DMS53 treated with DMSO at 0.1 percent for 48 hours (cell line): ENCODE measurements around the gene PTTG1IP.

Experiments used
- DNase-seq: peaks from one replicate; lab custom pipeline; 2025; ENCODE audit not compliant: unreplicated experiment; lab: John Stamatoyannopoulos, UW

PTTG1IP gene

DNA sequence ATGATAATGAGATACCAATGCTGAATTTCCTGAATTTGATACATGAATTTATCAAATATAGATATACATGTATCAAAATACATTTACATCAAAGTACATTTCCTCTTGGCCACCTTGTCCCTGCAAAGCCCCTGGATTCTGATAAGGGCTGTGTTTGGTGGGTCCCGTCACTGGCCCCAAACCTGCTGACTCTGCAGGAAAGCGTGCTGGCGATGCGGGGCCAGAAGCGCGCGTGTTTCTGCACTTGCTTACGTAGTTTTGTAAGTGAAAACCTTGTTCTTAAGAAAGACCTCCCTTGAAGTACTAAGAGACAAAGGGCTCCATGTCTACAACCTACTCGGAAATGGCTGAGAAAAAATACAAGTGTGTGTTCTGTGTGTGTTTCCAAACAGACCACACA is 36.2 kb upstream of the PTTG1IP start:
- no peak for DNase-seq

DNA sequence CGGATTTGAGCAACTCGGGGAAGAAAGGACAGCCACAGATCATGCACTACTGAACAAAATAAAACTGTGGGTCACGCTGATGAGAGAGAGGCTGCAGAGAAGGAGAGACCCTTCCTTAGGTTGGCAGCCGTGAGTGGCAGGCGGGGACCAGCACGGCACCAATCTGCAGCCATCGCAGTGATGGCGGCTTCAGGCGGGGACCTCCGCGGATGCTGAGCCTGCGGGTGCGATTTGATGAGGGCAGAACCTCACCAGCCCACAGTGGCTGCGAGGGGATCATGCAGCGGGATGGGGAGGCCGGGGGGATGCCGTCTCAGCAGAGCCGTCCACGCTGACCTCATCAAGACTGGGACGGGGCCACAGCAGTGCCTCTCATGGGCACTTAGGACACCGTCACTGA is 35.4 kb upstream of the PTTG1IP start:
- DNase-seq = no peak

DNA sequence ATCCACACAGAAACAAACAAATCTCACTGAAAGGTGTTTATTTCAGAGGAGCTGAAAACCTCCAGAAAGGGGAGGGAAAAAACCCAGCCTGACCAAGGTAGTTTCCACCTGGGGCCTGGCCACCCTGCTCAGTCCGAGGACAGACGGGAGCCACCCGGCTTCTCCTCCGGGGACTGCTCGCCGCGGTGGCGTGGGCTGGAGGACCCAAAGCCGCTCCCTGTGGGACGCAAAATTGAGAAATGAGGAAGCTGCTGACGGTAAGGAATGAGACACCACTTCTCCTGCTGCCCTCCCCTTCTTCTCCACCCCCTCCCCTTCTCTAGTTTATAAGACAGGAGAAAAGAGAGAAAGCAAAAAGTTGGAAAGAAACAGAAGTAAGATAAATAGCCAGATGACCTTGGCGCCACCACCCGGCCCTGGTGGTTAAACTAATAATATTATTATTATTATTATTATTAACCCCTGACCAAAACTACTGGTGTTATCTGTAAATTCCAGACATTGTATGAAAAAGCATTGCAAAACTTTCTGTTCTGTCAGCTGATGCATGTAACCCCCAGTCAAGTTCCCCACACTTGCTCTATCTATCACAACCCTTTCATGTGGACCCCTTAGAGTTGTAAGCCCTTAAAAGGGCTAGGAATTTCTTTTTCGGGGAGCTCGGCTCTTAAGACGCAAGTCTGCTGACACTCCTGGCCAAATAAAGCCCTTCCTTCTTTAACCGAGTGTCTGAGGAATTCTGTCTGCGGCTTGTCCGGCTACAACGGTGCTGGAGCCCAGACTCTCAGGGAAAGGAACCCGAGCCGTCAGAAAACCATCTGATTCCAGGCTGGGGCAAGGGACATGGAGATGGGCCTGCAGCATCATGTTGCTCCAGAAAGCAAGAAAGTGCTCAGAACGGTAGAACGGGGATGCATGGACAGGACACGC is 34.7 kb upstream of the PTTG1IP start:
- DNase-seq = no peak

DNA sequence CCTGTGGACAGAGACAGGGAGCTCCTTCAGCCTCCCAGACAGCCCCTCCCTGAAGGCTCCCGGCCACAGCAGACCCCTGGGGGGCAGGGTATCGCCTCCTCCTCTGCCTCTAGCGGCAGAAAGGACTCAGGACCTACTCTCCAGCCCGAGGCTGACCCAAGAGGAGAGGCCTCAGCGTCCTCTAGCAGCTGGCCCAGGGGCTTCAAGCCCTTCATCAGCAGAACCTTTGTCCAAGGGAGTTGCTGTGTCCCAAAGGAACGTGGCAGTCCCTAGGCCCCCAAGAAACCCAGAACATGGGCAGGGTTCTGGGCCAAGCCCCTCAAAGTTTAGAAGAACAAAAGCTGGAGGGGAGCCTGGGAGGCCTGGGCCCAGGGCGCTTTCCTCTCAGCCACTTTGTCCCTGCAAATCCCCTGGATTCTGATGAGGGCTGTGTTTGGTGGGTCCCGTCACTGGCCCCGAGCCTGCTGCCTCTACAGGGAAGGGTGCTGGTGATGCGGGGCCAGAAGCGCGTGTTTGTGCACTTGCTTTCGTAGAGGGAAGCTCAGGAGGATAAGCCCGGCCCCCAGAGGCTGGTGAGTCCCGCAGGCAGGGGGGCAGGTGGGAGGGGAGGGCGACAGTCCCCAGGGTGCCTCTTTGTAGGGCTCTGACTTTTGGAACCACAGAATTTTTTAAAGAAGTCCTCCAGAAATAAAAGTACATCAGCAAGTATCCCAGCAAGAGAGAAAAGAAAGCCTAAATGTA is 33.9 kb upstream of the PTTG1IP start:
- no peak for DNase-seq

DNA sequence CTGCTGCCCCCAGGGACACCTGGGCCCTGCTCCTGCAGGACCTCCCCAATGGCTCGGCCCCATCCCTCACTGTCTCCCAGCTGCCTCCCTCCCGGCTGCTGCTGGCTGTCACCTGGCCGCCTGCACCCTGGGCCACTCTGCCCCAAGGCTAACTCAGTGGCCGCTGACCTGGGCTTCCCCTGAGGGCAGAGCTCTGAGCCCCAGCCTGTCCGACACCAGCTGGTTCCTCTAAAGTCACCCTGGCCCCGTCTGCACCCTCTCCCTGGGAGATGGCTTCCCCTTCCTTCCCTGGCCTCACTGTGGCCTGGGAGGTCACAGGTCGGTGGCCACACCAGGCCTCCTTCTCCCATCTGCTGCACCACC is 32.2 kb upstream of the PTTG1IP start:
- DNase-seq = no peak

DNA sequence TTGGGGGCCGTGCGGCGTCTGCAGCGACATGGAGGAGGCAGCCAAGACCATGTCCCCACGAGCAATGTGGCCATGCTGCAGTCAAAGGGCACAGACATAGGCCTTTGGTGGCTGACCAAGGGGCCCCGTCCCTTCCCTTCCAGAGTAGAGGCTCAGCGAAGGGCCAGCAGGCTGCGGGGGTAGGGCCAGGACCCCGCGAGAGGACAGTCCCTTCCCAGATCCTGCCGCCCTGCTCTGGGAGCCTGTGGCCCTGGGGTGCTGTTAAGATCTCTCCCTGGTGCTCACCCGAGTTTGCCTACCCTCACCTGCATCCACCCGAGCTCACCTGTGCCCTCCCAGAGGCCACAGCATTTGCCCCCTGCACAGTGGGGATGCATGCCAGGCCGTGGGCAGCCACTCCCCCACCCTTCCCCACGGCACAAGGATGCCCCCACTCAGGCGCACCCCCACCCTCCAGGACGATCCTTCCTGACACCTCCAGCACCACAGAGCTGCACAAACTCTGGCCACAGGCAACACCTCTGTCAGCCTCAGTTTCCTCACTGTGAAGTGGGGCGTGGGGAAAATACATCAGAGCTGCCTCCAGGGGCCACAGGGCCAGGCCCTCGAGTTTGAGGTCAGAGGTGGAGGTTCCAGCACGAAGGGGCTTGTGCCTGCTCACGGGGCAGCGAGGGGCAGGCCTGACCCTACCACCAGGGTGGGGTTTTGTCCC is 31.7 kb upstream of the PTTG1IP start:
- no peak for DNase-seq

DNA sequence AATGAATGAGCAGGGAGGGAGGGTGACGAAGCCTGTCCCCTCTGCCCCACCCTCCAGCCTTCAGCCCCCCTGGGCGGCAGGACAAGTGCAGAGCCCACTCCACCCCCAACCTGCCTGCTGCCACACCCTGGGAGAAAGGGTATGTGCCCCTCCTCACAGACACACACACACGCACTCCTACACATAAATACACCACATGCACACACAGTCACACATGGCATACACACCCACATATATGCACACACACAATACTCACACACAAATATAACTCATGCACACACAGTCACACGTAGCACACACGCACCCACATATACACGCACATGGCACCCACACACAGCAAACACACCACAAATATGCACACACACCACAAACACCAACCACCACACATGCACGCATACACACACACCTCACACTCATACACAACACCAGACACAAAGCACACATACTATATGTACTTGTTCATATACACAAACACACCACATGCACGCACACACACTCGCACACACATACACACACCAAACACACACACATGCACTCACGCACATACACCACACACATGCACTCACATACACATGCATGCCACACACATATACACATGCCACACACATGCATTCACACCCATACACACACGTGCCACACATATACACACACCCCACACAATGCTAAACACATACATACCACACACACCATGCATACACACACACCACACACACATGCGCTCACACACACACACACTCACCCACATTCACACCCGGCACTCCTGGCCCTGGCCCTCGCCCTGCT is 30.8 kb upstream of the PTTG1IP start:
- no peak for DNase-seq

DNA sequence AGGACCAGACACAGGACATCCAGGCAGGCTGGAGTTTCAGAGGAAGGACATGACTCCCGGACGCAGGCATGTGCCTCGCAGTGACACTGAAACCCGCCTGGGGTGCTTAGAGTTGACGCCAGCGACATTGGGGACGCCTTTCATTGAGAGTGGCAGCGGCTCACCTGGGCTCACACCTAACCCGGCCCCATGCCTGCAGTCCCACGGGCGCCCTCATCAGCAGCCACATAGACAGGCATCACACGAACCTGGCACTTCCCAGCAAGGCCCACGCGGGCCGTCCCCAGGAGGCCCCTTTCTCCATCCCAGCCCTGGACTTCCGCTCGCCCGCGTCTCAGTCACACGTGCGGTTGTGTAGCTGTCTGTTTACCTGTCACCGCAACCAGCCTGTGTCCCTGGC is 30.2 kb upstream of the PTTG1IP start:
- DNase-seq = no peak

DNA sequence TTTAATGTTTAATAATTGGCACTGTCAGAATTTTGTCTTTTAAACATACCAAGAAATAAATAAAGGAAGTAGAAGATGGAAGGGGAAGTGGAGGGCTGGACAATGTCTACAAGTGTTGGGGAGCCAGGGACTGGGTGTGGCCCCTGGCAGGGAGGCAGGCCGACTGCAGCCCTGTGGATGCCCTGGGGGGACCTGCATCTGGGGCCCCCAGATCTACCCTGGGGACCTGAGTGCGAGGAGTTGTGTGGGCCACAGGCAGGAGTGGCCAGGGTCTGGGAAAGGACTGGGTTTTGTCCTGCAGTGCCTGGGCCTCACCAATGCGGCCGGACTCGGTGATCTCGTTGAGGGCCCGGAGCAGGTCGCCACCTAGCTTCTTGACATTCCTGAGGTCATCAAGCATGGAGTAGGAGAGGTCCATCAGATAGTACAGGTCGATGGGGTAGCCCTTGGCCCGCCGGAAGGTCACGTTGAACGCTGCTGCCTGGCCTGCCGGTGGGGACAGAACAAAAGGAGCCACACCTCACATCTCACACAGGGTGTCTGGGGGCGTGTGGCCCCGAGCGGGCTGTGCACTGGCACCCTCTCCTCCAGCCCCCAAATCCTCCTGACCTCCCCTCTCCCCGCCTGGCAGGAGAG is 29.7 kb upstream of the PTTG1IP start:
- no peak for DNase-seq

DNA sequence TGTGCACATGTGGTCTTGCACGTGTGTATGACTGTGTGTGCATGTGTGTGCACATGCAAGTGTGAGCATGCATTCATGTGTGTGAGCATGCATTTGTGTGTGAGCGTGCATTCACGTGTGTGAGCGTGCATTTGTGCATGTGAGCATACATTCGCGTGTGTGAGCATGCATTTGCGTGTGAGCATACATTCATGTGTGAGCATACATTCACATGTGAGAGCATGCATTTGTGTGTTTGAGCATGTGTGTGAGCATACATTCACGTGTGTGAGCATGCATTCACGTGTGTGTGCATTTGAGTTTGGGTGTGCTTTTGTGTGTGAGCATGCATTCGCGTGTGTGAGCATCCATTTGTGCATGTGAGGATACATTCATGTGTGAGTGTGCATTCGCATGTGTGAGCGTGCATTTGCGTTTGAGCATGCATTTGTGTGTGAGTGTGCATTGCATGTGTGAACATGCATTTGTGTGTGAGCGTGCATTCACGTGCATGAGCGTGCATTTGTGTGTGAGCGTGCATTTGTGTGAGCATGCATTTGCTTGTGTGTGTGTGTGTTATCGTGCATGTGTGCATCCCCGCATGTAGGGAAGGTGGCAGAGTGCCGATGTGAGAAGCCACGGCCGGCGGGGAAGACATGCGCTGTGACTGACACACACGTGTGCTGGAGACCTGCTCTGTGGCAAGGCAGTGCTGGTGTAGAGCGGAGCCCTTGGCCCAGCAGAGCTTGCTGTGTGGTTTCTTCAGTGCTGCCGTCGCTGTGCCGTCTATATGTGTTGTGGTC is 29.0 kb upstream of the PTTG1IP start:
- no peak for DNase-seq

DNA sequence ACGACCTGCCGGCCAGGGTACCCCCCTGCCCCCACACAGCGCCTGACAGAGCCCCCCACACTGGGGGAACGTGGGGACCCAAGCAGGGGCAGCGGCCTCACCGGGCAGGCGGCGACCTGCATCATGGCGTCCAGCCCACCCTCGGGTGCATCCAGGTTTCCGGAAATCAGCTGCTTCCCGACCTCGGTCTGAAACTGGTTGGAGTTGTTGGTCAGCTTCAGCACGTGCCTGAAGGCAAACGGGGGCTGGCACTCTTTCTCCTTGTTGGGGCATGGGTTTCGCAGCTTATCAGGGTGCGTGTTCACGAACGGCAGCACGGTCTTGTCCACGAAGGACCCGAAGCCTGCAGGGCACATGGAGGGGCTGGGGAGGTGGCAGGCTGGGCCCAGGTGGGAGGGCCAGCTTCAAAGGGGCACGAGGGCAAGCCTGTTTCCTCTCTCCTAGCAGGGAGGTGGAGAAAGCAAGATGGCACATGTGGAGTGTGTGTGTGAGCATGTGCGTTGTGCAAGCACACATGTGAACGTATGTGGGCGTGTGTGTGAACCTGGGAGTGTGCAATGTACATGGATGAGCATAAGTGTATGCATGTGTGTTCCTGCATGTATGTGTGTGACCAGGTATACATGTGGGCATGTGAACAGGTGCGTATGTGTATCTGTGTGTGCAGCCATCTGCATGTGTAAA is 28.0 kb upstream of the PTTG1IP start:
- DNase-seq = no peak

DNA sequence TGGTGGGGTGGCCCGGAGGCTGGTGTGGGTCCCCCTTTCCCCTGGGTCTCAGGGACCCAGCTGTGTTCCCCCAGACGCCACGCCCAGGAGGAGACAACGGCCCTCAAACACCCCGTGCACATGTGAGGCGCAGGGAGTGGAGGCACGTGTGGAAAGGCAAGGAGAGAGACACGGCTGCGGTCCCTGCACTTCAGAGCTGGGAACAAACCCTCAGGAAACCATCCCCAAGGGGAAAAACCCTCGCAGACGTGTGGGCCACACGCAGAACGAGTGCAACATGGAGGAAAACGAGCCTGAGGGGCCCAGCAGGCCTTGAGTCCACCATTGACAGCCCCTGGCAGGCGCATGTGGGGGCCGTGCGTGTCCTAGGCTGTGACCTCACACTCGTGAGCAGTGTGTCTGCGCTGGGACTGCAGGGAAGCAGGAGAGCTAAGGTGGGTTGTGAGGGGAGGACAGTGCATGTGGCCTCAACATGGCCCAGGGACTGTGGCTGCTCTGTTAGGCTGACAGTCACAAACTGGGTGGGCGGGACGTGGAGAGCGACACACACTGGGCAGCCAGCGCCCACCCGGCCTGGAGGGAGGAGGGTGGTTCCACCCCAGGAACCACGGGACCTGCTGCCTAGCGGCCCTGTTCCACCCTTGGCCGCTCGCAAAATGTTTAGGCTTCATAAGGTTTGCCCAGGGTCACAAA is 27.2 kb upstream of the PTTG1IP start:
- DNase-seq = no peak

DNA sequence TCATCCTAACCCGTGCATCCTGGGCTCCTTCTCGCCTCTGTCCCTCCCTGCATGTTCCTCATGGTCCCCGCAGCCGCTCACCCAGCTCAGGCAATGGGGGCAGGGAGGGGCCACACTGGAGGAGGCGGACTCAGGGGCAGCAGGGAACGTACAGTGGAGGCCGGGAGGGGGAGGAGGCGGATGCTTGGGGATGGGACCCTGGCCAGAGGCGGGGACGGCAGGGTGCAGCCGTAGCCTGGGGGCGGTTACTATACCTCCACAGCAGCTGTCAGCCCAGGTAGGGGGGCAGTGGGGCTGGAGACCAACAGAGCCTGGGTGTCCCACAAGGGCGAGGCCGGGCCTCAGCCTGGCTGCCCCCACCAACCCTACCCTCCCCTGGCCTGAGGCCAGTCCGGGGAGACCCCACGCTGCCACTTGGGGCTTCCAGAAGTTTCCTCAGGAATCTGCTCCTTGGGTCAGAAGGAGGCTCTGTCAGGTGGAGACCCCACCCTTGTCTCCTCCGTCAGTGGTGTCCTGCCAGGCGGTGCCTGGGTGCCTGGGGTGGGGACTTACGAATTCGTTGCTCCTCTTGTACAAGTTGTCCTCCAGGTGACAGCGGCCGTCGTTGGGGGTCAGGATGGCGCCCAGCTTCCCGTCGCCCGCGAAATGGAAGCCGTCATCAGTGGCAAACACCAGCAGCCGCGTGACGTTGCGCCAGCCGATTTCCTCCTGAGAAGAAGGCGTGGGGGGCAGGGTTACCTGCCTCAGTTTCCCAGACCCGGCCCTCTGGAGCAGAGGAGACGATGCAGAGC is 26.5 kb upstream of the PTTG1IP start:
- DNase-seq = no peak

DNA sequence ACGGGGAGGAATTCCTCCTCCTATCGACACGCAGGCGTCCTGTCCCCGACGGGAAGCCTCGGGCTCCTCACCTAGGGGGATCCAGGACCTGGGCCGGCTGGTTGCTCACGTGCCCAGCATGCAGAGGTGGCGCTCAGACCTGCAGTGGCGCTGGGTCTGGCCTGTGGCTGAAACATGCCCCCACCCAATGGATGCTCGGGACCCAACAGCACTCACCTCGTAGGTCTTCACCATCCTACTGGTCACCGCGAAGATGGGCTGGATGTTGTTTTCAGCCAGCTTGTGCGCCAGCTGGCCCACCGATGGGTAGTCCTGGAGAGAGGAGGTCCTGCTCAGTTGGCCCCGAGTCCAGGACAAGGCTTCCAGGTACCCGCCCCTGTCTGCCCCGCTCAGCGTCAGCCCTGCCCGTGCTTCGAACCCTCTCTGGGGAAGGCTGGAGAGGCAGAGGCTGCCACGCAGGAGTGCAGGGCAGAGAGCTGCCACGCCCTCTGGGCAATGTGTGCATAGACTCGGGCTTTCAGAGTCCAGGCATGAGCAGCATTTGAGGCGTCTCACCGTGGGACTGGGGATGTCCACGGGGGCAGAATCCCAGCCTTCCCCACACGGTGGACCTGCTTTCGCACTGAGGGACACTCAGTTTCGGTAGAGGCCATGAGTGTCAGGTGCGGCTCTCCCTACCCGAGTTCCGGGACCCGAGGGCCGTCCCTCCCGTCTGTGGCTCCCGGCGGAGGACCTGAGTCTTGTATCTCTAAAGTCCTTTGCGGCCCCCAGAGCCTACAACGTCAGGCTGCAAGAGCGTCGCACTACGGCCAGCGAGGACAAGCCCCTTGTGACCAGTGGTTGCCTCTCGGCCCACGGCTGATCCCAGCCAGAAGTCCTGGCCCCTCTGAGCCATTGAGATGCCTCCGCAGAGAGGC is 25.6 kb upstream of the PTTG1IP start:
- DNase-seq = no peak

DNA sequence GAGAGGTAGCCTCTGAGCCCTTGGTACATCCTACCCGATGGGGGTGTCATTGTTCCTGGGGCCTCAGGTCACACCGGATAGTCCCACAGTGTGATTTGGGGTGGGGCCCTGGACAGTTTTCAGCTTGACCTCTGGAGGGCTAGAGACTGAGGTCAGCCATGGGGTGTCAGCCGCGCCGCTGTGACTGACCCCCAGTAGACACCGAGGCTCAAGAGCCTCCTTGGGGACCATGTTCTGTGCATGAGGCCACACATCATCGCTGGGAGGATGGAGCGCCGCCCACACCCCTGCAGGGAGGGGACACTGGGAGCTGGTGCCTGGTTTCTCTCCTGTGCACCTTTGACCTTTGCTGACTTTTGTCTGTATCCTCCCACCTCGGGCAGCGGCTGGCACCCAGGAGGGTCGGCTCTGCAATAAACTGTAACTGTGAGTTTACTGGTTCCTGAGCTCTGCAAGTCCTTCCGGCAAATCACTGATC is 24.6 kb upstream of the PTTG1IP start:
- DNase-seq = no peak

DNA sequence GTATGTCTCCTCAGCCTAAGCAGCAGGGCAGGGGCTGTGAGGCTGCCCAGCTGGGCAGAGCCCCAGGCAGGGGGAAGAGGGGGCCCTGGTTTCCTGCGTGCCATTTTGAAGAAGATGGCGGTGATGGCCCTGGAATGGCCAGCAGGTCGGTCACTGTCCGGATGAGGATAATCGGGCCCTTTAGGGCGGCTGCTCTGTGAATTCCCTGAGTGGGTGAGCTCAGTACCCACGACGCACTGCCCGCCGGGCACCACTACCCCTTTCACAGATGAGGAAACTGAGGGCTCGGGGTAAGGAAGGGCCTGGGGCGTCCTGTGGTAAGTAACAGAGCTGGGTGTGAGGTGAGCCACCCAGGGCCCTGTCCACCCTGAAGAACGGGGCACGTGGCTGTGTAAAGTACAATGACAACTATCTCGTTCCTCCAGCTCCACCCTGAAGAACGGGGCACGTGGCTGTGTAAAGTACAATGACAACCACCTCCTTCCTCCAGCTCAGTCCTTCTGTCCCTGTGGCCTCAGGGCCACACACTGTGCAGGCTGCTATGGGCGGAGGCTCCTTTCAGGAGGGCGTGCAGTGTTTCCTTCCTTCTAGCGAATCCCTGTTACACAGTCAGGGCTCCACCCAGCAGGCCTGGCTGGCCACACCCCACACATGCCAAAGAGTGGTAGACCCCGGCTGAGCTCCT is 24.0 kb upstream of the PTTG1IP start:
- DNase-seq = no peak
